ENCODE data around the gene ZBTB8OS.
"Not testable (repeated sequence)": the region's sequence is repeated elsewhere in the genome, so short reads cannot be mapped to it uniquely, and the experiment has no call there.

Gene ZBTB8OS

DNA sequence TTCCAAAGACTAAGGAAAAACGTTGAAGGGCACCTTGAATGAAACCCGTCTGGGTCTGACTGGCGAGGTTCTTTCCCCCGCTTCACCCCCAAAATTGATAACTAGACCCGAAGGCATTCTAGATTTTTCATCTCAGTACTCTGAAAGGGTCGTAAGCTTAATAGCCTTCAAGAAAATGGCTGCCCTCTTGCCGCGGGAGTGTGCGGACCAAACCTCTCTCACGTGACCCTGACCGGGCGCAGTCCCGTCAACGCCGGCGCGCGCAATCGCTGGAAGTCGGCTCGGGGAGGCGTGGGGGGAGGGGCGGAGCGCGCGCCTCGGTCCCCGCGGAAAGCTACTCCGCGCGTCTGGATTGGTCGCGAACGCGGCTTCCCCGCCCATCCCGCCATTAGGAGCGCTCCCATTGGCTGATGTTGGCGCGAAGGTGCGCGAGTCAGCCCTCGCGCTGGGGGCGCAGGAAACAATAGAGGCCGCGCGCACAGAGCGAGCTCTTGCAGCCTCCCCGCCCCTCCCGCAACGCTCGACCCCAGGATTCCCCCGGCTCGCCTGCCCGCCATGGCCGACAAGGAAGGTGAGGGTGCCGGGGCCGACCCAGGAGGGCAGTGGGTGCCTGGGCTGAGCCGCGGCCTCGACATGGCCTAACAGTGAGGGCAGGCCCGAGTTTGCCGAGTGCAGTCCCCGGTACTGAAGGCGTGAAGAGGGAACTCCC lies 556 bp upstream of the ZBTB8OS start, which contains the start of gene RBBP4:
Gene RBBP4, plus strand, starts transcription at position 457 of the 709 bp plus-strand sequence. Its CDS starts 99 bp downstream, at position 556.
- DNase-seq (ENCODE audit: low read depth), result peak; percentile 98

DNA sequence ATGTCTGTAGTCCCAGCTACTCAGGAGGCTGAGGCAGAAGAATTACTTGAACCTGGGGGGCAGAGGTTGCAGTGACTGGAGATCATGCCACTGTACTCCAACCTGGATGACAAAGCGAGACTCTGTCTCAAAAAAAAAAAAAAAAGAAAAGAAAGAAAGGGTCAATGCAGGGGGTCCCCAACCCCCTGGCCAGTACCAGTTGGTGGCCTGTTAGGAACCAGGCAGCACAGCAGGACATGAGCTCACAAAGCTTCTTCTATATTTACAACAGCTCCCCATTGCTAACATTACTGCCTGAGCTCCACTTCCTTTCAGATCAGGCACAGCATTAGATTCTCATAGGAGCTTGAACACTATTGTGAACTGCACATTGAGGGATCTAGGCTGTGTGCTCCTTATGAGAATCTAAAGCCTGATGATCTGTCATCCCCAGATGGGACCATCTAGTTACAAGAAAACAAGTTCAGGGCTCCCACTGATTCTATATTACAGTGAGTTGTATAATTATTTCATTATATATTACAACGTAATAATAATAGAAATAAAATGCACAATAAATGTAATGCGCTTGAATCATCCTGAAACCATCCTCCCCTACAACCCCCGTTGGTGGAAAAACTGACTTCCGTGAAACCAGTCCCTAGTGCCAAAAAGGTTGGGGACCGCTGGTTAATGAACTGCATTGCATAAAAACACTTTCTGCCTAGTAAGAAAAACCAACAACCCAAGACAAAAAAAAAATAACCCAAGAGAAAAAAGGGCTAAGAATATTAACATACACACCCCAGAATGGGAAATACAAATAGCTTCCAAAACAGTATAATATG lies 2.8 kb downstream of the ZBTB8OS start:
- DNase-seq (ENCODE audit: low read depth), result peak; percentile 3

DNA sequence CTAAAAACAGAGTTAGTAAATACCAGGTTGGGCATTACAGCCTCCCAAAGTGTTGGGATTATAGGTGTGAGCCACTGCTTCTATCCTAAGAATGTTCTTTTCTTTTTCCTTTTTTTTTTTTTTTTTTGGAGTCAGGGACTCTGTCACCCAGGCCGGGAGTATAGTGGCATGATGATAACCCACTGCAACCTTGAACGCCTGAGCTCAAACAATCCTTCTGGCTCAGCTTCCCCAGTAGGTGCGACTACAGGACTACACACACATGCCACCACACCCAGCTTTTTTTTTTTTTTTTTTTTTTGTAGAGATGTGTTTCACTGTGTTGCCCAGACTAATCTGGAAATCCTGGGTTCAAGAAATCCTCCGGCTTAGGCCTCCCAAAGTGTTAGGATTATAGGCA lies 5.9 kb downstream of the ZBTB8OS start:
- no peak for DNase-seq (ENCODE audit: low read depth)

DNA sequence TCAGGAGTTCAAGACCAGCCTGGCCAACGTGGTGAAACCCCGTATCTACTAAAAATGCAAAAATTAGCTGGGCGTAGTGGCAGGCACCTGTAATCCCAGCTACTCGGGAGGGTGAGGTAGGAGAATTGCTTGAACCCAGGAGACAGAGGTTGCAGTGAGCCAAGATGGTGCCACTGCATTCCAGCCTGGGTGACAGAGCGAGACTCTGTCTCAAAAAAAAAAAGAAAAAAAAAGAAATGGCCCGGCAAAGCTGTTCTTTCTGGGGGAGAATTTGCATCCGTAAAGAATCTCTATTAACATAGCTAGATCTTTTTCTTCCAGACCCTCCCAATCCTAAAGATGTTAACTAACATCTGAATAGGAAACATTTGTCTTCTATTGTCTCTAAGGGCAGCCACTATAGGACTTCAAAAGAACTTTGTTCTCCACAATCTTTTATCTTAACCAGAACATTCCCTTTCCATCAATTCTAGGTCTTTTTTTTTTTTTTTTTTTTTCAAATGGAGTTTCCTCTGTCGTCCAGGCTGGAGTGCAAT lies 8.0 kb downstream of the ZBTB8OS start:
- DNase-seq (ENCODE audit: low read depth), result not testable (repeated sequence)

DNA sequence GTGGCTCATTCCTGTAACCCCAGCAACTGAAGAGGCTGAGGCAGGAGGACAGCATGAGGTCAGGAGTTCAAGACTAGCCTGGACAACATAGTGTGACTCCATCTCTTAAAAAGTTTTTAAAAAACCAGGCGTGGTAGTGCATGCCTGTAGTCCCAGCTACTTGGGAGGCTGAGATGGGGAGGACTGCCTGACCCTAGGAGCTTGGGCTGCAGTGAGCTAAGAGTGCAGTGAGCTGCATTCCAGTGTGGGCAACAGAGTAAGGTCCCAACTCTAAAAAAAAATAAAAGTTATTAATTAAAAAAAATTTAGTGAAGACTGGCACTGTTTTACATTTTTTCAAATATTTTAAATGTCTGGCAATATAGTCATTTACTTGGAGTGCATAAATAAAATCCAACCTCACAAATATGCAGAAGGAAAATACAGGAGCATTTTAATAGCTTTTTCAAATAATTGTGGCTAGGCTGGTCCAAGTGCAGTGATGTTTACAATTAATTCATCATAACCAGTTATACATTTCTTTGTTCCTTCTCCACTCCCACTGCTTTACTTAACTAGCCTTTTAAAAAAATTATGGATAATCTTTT lies 10.8 kb downstream of the ZBTB8OS start:
- peak; percentile 7 for DNase-seq (ENCODE audit: low read depth)

DNA sequence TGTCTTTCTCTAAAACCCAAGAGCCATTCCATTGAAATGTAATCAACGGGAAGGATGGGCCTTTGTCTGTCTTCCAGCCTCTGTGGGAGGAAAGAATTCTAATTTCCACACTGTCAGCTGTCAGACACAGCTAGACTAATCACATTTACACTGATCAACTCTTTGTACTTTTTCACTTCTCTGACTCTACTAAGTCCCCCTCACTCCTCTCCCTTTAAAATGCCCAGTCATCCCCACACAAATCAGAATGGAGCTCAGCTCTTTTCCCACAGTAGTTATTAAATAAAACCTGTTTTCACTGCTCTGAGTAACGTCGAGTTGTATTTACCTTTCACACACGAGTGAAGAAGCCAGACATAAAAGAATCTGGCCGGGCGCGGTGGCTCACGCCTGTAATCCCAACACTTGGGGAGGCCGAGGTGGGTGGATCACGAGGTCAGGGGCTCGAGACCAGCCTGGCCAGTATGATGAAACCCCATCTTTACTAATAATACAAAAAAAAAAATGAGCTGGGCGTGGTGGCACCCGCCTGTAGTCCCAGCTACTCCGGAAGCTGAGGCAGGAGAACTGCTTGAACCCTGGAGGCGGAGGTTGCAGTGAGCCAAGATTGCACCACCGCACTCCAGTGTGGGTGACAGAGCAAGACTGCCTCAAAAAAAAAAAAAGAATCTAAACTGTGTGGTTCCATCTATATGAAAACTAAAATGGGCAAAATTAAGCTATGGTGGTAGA lies 13.3 kb downstream of the ZBTB8OS start:
- DNase-seq (ENCODE audit: low read depth), result no peak

DNA sequence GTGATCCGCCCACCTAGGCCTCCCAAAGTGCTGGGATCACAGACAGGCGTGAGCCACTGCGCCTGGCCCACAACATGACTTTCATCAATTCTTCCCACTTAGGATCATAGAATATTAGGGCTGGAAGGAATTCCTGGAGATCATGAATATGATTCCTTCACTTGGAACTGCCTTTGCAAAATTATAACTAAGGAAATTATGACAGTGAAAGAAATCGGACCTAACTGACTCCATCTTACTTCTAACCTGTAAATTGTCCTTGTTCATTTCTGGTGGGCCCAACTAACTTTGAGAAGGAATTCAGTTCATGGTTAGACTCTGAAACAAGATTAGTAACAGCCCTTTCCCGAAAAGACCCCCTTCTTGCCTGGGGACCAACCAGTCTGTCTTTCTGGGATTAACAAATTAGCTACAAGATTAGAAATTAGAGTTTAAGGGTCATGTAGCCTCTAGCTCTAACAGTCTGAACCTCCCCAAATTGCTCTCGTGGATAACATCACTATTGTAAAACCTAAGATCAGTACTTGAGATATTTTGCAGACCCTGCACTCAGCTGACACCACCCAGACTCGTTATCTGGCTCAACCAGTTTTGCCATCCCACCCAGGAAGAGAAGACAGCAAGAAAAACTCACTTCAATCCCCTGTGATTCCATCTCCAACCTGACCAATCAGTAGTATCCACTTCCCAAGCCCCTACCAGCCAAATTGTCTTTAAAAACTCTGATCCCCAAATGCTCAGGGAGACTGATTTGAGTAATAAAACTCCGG lies 14.7 kb downstream of the ZBTB8OS start:
- no peak for DNase-seq (ENCODE audit: low read depth)

DNA sequence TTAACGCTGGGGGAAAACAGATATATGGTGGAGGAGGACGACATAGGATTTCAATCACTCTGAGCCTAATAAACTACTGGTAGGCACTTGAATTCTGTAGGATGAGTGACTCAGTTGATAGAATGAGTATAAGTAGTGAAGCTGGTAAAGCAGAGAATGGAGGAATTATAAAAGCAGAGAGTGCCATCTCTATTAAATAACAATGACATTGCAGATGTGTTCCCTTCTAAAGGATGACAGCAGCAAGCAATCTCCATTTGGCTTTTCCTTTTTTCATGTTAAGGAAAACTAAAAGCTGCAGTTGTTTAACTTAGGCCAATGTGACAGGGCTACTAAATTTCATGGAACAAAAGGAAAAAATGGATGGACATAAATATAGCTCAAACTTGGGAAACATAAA lies 17.5 kb downstream of the ZBTB8OS start:
- DNase-seq (ENCODE audit: low read depth), result no peak

DNA sequence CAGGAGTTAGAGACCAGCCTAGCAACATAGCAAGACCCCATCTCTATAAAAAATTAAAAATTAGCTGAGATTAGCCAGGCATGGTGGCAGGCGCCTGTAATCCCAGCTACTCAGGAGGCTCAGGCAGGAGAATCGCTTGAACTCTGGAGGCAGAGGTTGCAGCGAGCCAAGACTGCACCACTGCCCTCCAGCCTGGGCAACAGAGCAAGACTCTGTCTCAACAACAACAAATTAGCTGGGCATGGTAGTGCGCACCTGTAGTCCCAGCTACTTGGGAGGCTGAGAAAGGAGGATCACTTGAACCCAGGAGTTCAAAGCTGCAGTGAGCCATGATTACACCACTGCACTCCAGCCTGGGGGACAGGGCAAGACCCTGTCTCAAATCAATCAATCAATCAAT lies 20.2 kb downstream of the ZBTB8OS start:
- DNase-seq (ENCODE audit: low read depth), result not testable (repeated sequence)

DNA sequence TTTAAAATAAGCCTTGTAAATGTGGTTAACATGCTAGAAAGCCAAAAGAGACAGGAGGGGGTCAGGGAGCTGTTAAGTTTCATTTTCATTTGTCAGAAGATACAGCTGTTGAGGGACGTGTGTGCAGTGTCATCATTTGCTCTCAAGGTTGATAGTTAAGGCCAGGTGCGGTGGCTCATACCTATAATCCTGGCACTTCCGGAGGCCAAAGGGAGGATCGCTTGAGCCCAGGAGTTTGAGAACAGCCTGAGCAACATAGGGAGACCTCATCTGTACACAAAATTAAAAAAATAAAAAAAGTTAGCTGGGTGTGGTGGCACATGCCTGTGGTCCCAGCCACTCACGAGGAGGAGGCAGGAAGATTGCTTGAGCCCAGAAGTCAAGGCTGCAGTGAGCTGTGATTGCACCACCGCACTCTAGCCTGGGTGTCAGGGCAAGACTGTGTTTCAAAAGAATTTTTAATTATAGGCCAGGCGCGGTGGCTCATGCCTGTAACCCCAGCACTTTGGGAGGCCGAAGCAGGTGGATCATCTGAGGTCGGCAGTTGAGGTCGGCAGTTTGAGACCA lies 22.7 kb downstream of the ZBTB8OS start:
- no peak for DNase-seq (ENCODE audit: low read depth)

DNA sequence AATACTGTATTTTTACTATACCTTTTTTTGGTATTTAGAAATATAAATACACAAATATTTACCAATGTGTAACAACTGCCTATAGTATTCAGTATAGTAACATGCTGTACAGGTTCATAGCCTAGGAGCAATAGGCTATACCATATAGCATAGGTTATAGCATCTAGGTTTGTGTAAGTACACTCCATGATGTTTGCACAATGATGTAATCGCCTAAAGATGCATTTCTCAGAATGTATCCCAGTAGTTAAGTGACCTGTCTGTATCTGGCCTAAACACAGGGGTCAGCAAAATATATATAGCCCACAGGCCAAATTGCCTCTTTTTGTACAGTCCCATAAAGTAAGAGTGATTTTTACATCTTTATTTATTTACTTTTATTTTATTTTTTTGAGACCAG lies 24.2 kb downstream of the ZBTB8OS start:
- DNase-seq (ENCODE audit: low read depth), result no peak

DNA sequence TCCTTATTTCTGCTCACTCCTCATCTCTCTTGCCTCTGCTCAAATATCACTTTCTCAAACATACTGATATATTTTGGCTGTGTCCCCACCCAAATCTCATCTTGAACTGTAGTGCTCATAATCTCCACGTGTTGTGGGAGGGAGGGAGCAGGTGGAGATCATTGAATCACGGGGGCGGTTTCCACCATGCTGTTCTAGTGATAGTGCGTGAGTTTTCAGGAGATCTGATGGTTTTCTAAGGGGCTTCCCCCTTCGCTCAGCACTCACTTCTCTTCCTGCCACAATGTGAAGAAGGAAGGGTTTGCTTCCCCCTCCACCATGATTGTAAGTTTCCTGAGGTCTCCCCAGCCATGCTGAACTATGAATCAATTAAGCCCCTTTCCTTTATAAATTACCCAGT lies 26.6 kb downstream of the ZBTB8OS start:
- no peak for DNase-seq (ENCODE audit: low read depth)

DNA sequence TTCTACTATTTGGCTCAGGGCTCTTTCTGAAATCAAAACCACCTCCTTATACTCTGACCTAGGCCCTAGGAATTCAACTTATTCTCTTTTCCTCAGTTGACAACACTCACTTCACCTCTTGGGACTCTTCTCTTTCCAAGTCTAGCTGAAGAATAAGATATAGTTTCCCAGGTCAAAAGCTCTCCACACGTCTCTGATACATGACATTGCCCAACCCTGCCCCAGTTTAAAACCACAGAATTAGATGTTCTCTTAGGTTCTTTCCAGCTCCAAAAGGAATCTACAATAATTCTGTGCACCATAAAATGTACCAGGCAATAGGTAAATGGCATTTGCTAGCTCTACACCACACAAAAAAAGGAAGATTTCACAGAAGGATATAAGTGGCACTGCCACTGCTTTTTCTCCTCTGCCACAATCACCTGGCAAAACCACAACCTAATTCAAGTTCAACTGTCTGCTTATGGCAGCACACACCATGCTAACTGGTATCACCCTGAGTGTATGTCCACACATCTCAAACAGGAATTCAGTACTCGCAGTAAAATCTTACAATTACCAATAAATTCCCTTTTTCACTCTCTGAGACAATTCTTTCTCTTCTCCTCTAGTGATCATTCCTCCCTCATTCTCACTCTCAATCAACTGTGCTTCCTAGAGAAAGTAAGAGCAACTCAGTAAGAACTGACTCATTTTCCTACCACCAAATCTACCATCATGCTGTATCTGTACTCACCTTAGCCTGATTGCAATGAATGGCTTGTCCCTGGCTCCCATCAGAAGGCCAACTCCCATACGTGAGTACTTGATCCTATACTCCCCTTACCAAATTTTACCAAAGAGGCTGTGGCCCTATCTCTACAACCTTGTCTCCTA lies 27.3 kb downstream of the ZBTB8OS start:
- peak; percentile 24 for DNase-seq (ENCODE audit: low read depth)

DNA sequence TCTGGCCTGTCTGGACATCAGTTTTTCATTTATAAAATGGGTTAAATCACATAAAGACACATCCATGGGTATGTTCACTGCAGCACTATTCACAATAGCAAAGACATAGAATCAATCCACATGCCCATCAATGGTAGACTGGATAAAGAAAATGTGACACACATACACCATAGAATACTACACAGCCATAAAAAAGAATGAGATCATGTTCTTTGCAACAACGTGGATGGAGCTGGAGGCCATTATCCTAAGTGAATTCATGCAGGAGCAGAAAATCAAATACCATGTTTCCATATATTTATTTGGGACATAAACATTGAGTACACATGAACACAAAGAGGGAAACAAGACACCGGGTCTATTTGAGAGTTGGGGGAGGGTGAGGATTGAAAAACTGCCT lies 28.1 kb downstream of the ZBTB8OS start:
- no peak for DNase-seq (ENCODE audit: low read depth)

DNA sequence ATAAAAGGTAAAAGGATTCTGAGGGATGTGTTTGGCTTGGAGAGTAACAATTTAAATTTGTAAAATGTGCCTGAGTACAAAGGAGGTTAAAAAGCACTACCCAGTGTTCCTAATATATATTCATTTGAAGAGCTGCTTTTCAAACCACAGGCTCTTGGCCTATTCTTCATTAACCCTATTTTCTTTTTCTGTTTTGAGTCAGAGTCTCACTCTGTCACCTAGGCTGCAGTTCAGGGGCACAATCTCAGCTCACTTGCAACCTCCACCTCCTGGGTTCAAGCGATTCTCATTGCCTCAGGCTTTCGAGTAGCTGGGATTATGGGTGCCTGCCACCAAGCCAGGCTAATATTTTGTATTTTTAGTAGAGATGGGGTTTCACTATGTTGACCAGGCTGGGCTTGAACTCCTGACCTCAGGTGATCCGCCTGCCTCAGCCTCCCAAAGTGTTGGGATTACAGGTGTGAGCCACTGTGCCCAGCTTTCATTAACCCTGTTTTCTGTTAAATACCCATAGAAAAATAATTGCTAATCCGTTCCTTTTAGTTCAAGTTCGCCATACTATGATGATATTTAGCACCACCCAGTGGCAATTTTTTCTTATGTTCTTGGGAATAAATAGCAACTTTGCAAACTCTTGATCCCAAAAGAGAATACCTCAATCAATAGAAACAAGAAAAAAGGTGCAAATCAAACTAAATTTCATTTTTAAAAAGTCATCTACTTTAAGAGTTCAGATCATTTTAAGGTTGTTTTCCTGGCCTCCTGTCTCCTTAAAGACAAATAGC lies 30.5 kb downstream of the ZBTB8OS start:
- DNase-seq (ENCODE audit: low read depth), result no peak

DNA sequence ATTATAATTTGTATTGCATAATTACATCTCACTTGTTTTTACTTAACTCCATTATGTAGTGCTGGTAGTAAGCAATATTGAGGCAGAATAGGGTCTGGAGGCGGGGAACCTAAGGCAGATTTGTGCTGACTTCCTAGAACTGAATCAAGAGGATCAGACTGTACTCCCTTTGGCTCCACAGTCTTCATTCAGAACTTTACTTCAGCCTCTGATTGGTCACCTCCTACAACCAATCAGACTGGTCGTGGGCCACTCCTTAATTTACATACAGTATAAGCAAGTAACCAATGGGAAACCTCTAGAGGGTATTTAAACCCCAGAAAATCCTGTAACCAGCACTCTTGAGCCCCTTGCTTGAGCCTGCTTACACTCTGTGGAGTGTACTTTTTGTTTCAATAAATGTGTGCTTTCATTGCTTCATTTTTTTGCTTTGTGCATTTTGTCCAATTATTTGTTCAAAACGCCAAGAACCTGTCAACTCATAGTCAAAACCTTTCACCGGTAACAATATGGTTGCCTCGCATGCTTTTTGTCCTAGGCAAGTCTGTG lies 31.6 kb downstream of the ZBTB8OS start:
- DNase-seq (ENCODE audit: low read depth), result no peak

DNA sequence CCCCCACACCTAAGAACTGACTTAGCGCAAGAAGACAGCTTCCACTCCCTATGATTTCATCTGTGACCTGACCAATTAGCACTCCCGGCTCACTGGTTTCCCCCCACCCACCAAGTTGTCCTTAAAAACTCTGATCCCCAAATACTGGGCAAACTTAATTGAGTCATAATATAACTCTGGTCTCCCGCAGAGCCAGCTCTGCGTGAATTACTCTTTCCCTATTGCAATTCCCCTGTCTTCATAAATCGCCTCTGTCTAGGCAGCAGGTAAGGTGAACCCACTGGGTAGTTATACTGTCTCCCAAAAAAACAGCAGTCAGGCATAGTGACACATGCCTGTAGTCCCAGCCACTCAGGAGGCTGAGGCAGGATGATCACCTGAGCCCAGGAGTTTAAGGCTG lies 36.9 kb downstream of the ZBTB8OS start:
- no peak for DNase-seq (ENCODE audit: low read depth)

DNA sequence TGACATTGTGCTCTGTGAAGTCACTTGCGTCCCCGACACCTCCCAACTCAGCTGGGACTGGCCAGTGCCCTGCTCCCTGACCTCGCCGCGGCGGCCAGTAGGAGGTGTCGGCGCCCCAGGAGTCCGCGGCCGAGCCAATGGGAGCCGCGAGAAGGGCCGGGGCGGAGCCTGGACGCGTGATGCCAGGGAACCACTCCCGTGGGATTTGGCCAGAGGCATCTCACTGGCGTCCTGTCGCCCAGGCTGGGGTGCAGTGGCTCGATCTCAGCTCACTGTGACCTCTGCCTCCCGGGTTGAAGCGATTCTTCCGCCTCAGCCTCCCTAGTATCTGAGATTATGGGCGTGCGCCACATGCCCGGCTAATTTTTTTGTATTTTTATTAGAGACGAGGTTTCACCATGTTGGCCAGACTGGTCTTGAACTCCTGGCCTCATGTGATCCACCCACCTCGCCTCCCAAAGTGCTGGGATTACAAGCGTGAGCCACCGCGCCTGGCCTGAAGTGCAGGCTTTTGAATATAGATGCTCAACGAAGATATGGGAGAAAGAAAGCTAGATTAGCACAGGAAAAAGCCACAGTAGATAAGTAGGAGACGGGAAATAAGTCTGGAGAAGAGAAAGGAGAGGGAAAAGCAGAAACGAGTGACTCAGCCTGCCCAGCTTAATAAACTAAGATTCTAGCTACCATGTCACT lies 38.0 kb downstream of the ZBTB8OS start:
- peak; percentile 64 for DNase-seq (ENCODE audit: low read depth)
